Measurements from ENCODE around the gene DGLUCY.
"Not testable (repeated sequence)": the region's sequence is repeated elsewhere in the genome, so short reads cannot be mapped to it uniquely, and the experiment has no call there.

DGLUCY gene, protein sequence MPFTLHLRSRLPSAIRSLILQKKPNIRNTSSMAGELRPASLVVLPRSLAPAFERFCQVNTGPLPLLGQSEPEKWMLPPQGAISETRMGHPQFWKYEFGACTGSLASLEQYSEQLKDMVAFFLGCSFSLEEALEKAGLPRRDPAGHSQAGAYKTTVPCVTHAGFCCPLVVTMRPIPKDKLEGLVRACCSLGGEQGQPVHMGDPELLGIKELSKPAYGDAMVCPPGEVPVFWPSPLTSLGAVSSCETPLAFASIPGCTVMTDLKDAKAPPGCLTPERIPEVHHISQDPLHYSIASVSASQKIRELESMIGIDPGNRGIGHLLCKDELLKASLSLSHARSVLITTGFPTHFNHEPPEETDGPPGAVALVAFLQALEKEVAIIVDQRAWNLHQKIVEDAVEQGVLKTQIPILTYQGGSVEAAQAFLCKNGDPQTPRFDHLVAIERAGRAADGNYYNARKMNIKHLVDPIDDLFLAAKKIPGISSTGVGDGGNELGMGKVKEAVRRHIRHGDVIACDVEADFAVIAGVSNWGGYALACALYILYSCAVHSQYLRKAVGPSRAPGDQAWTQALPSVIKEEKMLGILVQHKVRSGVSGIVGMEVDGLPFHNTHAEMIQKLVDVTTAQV

DNA sequence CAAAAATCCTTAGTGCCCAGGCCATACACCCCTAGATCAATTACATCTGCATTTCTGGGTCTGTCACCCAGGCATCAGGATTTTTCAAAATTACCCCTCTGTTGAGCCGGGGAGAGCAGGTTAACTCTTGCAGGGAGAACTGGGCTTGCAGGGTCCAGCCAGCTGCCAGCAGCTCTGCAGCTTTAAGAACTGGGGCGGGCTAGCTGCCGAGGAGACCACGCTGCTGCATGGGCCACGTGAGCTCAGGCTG lies at the start of gene DGLUCY:
Gene DGLUCY (plus strand): TSS at position 245 of the 250 bp plus-strand sequence. CDS start 46,222 bp downstream, outside the sequence.
- peak in 2 of 3 experiments; percentile 35 to 65 for DNase-seq (ENCODE audit: low read depth in 3 of 3)

DNA sequence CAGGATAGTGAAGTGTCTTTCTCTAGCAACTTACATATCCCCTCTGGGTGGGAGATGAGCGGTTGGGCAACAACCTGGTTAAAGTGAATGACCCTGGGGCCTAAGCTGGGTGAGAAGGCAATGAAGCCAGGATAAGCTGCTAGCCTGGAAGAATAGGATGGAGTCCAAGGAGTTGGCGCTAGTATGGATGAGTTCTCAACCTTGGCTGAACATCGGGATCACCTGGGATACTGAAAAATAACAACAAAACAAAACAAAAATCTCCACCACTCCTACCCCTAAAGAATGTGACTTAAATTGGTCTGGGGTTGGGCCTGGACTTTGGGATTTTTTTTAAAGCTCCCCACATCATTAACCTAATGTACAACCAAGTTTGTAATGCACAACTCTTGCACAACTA lies 48.6 kb upstream of the DGLUCY start:
- no peak for DNase-seq (ENCODE audit: low read depth in 3 of 3)

DNA sequence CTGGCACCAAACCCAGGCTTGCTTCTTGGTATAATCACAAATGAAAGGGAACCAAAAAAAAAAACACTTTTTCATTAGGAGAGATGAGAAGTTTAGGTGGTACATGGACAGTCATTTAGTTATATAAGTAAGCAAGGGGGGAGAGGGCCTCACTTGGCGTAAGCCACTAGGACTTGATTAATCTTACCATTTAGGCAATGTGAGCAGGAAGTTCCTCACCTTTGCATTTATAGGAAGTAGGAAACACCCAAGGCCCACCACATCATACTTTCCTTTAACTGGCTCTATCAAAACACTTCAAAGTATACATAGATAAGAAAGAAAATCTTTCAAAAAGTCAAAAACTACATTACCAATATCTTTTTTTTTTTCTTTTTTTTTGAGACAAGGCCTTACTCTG lies 46.7 kb upstream of the DGLUCY start:
- no peak for DNase-seq (ENCODE audit: low read depth in 3 of 3)

DNA sequence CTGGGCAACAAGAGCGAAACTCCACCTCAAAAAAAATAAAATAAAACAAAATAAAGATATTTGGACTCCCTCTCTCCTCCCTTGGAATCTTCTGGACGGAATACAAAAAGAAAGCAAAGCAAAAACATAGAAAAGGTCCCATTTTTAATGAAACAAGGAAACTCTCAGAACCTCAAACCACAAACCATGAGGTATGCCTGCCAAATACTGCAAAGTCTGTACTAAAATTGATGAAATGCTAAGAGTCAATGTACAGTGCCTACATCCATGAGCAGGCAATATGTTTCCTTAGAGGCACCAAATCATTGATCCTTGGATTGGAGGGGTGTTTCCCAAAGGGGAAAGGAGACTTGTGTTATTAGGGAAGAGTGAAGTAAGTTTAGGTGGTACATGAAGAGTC lies 45.2 kb upstream of the DGLUCY start:
- no peak for DNase-seq (ENCODE audit: low read depth in 3 of 3)

DNA sequence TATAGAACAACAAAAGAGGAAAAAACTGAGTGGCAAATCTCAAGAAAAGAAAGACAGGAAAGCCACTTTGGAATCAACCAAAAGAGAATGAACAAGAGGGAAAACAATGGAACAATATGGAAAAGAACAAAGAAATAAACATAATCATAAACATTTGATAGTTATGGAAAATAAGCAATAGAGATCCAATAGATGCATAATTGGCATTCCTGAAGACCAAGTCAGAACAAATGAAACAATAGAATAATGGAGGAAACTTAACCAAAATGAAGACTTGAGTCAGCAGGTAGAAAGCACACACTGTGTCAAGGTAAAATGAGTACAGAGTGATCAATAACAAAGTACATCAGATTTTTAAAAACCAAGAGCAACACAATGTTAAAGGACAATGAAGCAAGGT lies 43.3 kb upstream of the DGLUCY start:
- no peak for DNase-seq (ENCODE audit: low read depth in 3 of 3)

DNA sequence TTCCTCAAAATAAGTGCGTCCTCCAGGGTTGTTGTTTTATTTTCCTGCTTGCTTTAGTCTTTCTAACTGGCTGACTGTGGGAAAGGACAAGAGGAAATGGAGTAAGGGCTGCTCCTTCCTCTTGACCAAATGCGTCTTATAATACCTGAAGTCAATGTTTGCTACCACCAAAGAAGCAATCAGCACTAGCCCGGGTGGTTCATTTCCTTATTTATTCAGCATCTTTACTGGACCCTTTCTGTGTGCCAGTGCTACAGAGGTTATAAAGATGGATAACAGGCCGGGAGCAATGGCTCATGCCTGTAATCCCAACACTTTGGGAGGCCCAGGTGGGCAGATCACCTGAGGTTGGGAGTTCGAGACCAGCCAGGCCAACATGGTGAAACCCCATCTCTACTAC lies 38.3 kb upstream of the DGLUCY start:
- DNase-seq (ENCODE audit: low read depth in 3 of 3) = no peak

DNA sequence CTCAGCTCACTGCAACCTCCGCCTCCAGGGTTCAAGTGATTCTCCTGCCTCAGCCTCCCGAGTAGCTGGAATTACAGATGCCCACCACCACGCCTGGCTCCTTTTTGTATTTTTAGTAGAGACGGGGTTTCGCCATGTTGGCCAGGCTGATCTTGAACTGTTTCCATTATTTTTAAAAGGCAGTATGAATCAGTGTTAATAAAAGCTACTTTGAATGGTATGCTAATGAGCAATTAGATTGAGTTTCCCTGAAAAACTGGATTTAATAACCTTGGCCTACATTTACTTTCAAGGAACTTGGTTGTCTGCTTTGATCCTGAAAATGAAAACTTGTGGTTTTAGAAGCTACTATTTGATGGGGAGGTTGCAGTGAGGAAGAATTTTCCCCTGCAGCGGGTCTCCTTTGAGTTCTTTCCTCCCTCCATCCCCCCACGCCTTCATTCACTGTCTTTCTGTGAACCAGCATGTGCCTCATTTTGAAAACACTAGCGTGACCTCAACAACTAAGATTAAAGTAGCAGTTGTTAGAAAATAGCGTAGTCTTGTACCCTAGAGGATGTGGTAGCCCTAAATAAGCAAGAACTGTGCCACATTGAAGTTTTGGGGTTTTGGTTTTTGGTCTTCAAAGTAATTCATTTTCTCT lies 35.7 kb upstream of the DGLUCY start:
- DNase-seq (ENCODE audit: low read depth in 3 of 3) = peak in 2 of 3 experiments; percentile 48 to 51

DNA sequence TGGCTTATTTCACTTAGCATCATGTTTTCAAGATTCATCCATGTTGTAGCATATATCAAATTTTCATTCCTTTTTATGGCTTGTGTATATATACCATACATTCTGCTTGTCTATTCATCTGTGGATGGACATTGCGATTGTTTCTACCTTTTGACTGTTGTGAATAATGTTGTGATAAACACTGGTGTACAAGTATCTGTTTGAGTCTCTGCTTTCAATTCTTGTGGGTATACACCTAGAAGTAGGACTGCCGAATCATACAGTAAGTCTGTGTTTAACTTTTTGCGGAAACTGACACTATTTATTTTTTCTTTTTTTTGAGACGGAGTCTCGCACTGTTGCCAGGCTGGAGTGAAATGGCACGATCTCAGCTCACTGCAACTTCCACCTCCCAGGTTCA lies 33.8 kb upstream of the DGLUCY start:
- no peak for DNase-seq (ENCODE audit: low read depth in 3 of 3)

DNA sequence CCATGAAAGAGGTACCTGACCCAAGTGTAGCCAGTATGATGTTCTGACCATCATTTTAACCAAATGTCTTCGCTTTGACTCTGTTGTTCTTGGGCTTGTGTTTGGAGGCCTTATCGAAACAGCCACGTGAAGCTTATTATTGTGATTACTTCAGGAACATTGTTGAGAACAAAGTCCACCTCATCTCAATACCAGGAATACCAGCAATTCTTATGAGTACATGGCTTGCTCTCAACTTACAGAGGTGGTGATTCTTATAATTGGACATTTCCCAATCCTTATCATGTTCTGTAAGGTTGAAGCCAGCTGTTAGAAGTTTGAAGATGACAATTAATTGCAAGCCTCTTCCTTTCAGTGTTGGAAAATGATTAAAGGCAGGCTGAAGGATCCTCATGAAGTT lies 31.6 kb upstream of the DGLUCY start:
- no peak for DNase-seq (ENCODE audit: low read depth in 3 of 3)

DNA sequence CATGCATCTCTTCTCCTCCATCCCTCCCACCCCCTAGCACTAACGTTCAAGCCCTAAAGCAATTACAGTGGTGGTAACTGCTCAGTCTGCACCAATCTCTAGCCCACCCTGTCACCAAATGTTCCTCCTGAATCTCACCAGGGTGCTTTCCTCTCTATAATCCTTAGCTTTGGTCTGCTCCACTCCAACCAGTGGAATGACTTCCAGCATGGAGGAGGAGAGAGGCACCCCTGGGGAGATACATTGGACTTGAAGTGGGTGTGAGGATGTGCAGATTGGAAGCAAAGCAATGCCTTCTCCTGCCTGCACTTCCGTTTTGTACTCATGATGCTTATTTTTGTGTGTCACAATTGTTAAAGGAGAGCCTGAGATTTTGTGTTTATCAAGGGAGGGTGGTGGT lies 29.4 kb upstream of the DGLUCY start:
- DNase-seq (ENCODE audit: low read depth in 3 of 3) = no peak

DNA sequence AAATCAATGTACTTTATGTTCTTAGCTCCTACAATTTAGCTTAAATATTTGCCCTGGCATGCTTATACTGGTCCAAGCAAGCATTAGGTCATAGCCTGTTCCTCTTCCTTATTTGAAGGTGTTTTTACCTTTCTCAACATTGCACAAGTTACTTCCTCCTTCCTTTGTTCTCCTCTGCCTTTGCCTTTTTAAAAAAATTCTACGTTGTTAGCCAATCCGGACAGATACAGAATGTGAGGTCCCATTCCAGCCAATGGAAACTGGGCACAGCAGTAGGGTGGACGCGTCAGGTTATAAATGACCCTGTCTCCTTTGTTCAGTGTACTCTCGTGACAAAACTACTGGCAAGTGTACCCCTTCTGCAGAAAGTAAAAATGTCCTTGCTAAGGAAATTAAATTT lies 26.4 kb upstream of the DGLUCY start:
- DNase-seq (ENCODE audit: low read depth in 3 of 3) = not testable (repeated sequence)

DNA sequence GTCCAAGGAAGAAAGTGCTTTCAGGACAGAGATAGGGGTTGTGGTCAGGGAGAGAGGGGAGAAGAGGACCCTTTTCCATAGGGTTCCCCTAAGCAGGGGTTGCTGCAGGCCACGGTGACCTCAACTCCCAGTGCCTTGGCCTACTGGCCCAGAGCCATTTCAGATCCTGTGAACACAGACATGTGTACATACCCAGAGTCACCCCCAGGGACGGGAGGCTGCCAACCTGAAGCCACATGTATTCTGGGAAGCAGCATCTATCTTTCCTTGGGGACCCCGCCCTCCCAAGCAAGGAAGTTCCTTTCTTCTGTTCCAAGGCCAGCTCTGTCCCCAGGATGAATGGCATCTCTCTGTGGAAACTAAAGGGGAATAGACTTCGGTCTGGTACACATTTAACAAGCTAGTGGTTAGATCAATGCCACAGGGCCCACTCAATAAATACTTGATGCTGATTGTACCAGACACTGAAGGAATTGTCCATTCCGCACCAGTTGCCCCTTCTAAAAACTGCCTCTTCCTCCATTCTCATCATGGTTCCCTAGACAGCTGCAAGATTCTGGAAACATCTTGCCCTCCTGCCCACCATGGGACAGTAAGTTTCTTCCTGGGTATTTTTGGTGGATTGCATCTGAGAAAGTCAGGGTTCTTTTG lies 25.2 kb upstream of the DGLUCY start:
- no peak for DNase-seq (ENCODE audit: low read depth in 3 of 3)

DNA sequence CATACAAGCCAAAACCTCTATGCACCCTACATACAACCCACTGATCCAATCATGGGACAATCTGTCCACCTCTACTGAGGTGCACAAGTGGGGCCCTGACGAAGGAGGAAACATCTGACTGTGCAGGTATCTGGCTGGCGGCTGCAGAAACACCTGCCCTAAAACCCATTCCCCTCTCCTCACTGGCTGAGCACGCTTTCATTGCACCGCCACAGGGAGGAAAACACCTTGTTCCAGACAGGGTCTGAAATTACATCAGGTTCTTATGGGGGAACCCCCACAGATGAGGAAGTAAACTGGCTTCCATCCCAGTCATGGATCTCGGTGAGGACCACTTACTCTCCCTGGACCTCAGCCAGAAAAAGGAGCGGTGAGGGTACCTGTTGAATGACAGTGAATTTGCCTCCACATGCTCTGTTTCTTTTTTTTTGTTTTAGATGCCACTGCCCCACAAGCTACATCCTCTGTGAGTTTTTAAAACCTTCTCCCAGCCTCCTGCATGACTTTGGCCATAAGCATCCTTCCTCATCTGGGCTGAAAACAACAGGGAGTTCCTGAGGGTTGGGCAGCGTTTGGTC lies 23.8 kb upstream of the DGLUCY start:
- no peak for DNase-seq (ENCODE audit: low read depth in 3 of 3)

DNA sequence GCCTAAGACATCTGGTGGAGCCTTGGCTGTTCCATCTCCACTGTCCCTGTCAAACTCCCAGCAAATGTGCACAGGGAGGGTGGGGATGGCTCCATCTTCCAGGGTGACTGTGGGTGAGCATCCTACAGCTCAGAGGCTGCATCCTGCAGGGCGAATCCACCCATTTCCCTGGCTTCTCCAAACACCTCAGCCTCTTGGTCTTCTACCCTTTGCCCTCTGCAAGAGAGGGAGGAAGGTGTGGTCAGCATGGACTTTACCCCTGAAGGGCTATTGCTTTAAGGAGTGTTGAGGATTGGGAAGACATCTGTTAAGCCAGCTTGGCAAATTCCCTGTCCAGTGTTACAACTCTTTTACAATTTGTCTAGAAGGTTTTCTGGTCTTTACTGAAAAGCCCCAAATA lies 23.1 kb upstream of the DGLUCY start:
- DNase-seq (ENCODE audit: low read depth in 3 of 3) = no peak

DNA sequence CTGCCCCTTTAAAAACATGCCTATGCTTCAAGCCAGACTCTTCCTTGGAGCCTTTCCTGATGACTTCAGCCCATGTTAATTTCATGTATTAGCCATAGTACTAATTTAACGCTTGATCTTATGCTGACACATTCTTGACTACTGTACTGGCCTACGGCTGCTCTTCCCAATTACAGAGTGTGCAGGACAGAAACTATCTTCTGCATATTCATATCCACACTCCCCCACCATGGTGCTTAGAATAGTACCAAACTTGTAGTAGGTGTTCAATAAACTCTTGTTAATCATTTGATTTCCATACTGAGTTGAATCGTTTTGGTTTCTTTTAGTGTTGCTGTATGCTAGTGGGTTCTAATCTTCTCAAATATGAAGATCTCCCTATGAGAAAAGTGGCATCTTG lies 21.8 kb upstream of the DGLUCY start:
- no peak for DNase-seq (ENCODE audit: low read depth in 3 of 3)

DNA sequence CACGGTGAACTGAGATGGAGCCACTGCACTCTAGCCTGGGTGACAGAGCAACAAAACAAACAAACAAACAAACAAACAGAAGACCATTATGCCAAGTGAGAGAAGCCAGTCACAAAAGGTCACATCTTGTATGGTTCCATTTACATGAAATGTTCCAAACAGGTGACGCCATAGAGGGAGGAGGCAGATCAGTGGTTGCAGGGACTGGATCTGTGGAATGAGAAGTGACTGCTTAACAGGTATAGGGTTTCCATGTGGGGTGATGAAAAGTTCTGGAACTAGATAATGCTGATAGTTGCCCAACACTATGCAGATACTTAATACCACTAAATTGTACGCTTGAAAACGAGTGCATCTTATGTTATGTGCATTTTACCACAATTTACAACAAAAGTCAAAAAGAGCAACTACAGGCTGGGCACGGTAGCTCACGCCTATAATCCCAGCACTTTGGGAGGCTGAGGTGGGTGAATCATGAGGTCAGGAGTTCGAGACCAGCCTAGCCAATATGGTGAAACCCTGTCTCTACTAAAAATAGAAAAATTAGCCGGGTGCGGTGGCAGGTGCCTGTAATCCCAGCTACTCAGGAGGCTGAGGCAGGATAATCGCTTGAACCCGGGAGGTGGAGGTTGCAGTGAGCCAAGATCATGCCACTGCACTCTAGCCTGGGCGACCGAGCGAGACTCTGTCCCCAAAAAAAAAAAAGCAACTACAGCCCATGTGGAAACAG lies 20.0 kb upstream of the DGLUCY start:
- not testable (repeated sequence) for DNase-seq (ENCODE audit: low read depth in 3 of 3)

DNA sequence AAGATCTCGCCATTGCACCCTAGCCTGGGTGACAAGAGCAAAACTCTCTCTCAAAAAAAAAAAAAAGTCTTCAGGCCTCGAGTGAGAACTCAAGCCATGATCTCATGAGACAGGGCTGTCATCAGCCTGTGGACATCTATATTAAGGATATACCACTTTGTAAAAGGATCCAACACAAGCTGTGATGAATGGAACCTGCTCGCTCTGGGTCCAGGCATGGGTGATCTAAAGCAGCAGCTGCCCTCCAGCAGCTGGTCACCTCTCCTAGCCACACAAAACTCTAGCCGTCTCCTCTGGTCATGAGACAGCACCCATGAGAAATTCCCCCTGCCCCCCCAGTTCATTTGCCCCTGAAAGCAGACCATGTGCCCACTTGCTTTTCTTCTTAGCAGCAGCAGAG lies 19.1 kb upstream of the DGLUCY start:
- DNase-seq (ENCODE audit: low read depth in 3 of 3) = no peak

DNA sequence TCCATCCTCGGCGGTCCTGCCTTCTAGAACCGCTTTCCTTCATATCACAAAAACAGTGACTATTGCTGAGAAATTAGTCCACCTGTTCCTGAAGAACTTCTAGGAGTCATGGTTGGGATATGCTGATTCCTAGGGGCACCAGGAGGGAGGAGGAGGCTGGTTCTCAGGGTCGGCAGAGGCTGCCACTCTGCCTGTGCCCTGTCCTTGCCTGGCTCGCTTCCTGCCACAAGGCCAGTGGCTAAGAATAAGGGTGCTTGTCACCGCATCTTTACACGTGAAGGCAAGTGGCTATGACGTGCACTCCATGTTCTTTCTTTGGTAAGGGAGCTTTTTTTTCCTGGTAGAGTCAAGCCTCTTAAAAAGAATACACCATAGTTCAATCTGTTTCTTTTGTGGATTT lies 18.7 kb upstream of the DGLUCY start:
- DNase-seq (ENCODE audit: low read depth in 3 of 3) = no peak

DNA sequence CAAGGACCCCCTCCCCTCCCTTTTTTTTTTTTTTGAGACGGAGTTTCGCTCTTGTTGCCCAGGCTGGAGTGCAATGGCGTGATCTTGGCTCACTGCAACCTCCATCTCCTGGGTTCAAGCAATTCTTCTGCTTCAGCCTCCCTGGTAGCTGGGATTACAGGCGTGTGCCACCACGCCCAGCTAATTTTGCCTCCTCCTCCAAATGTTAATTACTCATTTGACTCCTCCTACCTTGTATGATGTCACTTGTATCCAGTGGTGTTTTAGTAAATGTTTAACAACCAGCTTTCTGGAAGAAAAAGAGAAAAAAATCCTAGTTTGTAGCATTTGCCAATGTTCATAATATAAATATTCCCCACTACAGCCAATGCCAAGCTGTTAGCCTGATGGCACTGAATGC lies 16.2 kb upstream of the DGLUCY start:
- not testable (repeated sequence) for DNase-seq (ENCODE audit: low read depth in 3 of 3)

DNA sequence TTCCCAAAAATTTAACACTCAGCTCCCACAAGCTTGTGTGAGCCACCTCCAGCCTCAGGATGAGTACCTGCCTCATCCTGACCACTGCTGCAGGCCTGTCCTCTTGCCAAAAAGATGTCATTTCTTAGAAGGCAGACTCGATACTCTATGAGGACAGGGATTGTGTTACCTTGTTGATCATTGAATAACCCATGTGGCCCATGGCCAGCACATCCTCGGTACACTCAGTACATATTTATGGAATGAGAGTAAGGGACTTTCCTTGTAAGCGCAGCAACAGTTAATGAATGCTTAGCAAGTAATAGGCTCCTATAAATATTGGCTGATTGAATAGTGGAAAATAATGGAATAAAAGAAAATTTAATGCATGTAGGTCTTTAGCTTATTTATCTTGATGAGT lies 15.3 kb upstream of the DGLUCY start:
- no peak for DNase-seq (ENCODE audit: low read depth in 3 of 3)

DNA sequence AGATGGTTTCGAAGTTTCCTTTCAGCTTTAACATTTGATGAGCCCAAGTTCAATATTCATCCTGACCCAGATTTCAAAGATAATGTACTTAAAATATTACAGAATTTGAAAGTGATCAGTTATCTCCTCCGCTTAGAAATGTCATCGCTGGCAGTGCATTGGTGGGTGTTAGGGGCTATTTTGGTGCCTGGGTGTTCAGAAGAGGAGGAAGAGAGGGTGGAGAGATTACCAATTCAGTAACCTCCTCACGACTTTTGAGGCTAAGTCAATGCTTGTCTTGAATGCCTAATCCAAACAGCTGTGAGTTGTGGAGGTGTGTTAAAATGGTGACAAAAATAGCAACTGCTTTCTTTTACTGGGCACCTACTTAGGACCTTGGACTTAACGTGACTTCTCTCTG lies 13.8 kb upstream of the DGLUCY start:
- DNase-seq (ENCODE audit: low read depth in 3 of 3) = no peak

DNA sequence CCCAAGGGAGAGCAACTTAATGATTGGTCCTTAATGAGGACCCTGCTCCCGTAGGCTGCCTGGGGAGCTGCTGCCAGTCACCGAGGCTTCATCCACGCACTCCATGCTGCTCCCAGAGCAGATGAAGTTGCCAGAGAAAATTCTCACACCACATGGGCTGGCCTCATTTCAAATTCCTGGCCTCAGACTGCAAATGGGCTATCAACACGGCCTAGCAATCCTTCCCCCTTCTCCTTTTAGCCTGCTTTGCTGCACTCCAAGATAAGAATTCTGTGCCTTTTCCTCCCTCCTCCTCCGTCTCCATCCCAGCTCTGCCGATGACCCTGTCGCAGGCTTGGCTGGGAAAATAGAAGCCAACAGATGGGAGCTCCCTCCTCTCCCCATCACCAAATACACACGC lies 10.8 kb upstream of the DGLUCY start:
- no peak for DNase-seq (ENCODE audit: low read depth in 3 of 3)

All from stimulated activated CD4-positive, alpha-beta T cell treated with anti-CD3 and anti-CD28 coated beads, TNF-alpha, amount 100 ng/mL, for 24 hours (primary cell).